K562 (cell line): Measurements from ENCODE around the gene TYW1B. TPM values are rescaled to one million over a fixed set of nuclear protein-coding genes. Genes with fewer than 3 reads are reported as not detected.
A peak's percentile ranks its signal among the peaks of the same experiment; 100 is the strongest.
"Not testable (repeated sequence)": the region's sequence is repeated elsewhere in the genome, so short reads cannot be mapped to it uniquely, and the experiment has no call there.

Experiments
- ATAC-seq: fragments of 200-7000 bp; cut with Tn5 transposase; 3 replicates; pipeline ENCODE4 v1.9.1; 2020; ENCODE audit warnings: moderate library complexity
- BruUV-seq: library from RNA; stranded (reverse); fragments of 400-500 nt; replicated peaks from 2 replicates; lab custom pipeline; 2021; lab: Mats Ljungman, UMichigan
- CTCF ChIA-PET: fragments of 300-600 bp; formaldehyde crosslinking; extraction: SDS; loops from one replicate; lab custom pipeline; 2021; ENCODE audit warnings: low intra/inter-chr PET ratio; lab: Yijun Ruan, JAX
- POLR2A ChIA-PET: fragments of 300-600, 350-650 bp; sonication (Branson Sonifier 250); formaldehyde crosslinking; extraction: SDS; loops from one replicate; lab custom pipeline; 2021; ENCODE audit warnings: antibody characterized with exemption, inconsistent platforms; lab: Yijun Ruan, JAX
- DNase-seq, 4 experiments: peaks; one replicate each; pipeline versions ENCODE4 v3.0.0 to v3.0.0-alpha.2; 2011 to 2018; ENCODE audit warnings: low spot score in 3 of 4, mixed read lengths in 3 of 4; ENCODE audit errors: extremely low read depth in 1 of 4
- FAIRE-seq: peaks from 2 replicates; lab custom pipeline; 2011; peaks lifted over from hg19 to GRCh38; lab: Jason Lieb, UNC
- H2AFZ ChIP-seq: 2 replicates; pipeline ENCODE4 v1.6.0; 2011; ENCODE audit warnings: low read depth, low read length, control low read depth, inconsistent platforms
- H3K27ac ChIP-seq: fragments of 200-600 bp; 3 replicates; pipeline ENCODE4 v1.8.0; 2011; ENCODE audit warnings: low read depth, mild to moderate bottlenecking, control low read depth, inconsistent platforms, low read length, moderate library complexity, mixed read lengths; ENCODE audit errors: extremely low read depth
- H3K27me3 ChIP-seq, 2 experiments: fragments of 300-600 bp in 1 of 2; 2 replicates in 1 of 2; 3 replicates in 1 of 2; pipeline versions ENCODE4 v1.6.0 to v1.8.0; 2011; ENCODE audit warnings: inconsistent platforms in 2 of 2, low read length in 2 of 2, mild to moderate bottlenecking in 1 of 2, mixed read lengths in 1 of 2, moderate library complexity in 1 of 2; ENCODE audit not compliant: control insufficient read depth in 2 of 2, insufficient read depth in 2 of 2
- H3K36me3 ChIP-seq: fragments of 300-600 bp; 3 replicates; pipeline ENCODE4 v1.8.0; 2011; ENCODE audit warnings: mild to moderate bottlenecking, low read length, inconsistent platforms; ENCODE audit not compliant: control insufficient read depth, insufficient read depth
- H3K4me1 ChIP-seq, 2 experiments: fragments of 200-600 bp in 1 of 2; replicated peaks in 1 of 2; 2 replicates in 1 of 2; 3 replicates in 1 of 2; pipeline versions ENCODE4 v1.5.1 to v1.8.0; 2011; ENCODE audit warnings: inconsistent platforms in 2 of 2, low read length in 2 of 2, mild to moderate bottlenecking in 1 of 2, mixed read lengths in 1 of 2, moderate library complexity in 1 of 2; ENCODE audit not compliant: control insufficient read depth in 2 of 2, insufficient read depth in 2 of 2
- H3K4me2 ChIP-seq: 2 replicates; pipeline ENCODE4 v1.6.1; 2011; ENCODE audit warnings: low read length, control low read depth, inconsistent platforms, mixed read lengths; ENCODE audit not compliant: insufficient read depth
- H3K4me3 ChIP-seq: fragments of 200-600 bp; sonication (generic), shearing (Covaris generic); 2 replicates; pipeline ENCODE4 v1.5.1; 2016; ENCODE audit warnings: control low read depth, inconsistent platforms
- H3K79me2 ChIP-seq: fragments of 200-600 bp; 3 replicates; pipeline ENCODE4 v1.8.0; 2011; ENCODE audit warnings: low read length, inconsistent platforms; ENCODE audit not compliant: control insufficient read depth, insufficient read depth
- H3K9ac ChIP-seq, 2 experiments: 2 replicates each; pipeline versions ENCODE4 v1.6.0 to v1.6.1; 2011; ENCODE audit warnings: low read depth in 2 of 2, low read length in 2 of 2, control low read depth in 1 of 2, inconsistent platforms in 1 of 2, mild to moderate bottlenecking in 1 of 2, mixed read lengths in 1 of 2; ENCODE audit not compliant: insufficient read depth in 1 of 2
- H3K9me1 ChIP-seq: one replicate; pipeline ENCODE4 v1.6.0; 2011; ENCODE audit warnings: inconsistent platforms, mild to moderate bottlenecking, low read length, moderate library complexity; ENCODE audit not compliant: control insufficient read depth, insufficient read depth
- H3K9me3 ChIP-seq: replicated peaks from 2 replicates; pipeline ENCODE4 v1.5.1; 2011; ENCODE audit warnings: low read depth, low read length, inconsistent platforms; ENCODE audit not compliant: control insufficient read depth, insufficient read depth
- H4K20me1 ChIP-seq: replicated peaks from 2 replicates; pipeline ENCODE4 v1.6.1; 2011; ENCODE audit warnings: low read length, inconsistent platforms, mixed read lengths; ENCODE audit not compliant: control insufficient read depth, insufficient read depth
- WGBS: fragments of 100-300 bp; shearing (Covaris generic); methylation state at CpG from one replicate; pipeline ENCODE4 v1.1.6; 2016; ENCODE audit warnings: low coverage, mixed read lengths; ENCODE audit not compliant: insufficient coverage; ENCODE audit errors: missing lambda C conversion rate; 5-methylcytosine and 5-hydroxymethylcytosine counted together
- in situ Hi-C: fragments of 300-500 bp; cut with MboI; formaldehyde crosslinking; loops from 4 replicates; pipeline ENCODE4 v1.15.0; 2018; ENCODE audit warnings: inconsistent platforms, mixed read lengths
- intact Hi-C: fragments of 100-400 bp; cut with micrococcal nuclease; formaldehyde crosslinking; loops from 2 replicates; pipeline ENCODE4 v1.14.2; 2022
- polyA plus RNA-seq, 8 experiments: library from polyadenylated mRNA; depleted of rRNA in 4 of 8; stranded (reverse) in 5 of 8; unstranded in 3 of 8; fragments of >200 nt; fragmentation: Nextera tagmentation in 2 of 8; fragmentation: Illumina TruSeq in 1 of 8; extraction: Ambion mirVana in 2 of 8; extraction: Trizol in 1 of 8; gene quantifications; 2 replicates each; pipeline versions ENCODE4 v1.2.1 to v1.2.3, GENCODE V29; 2011 to 2014; ENCODE audit warnings: inconsistent platforms in 1 of 8, missing spikeins in 1 of 8
- total RNA-seq, 7 experiments: library from RNA; depleted of rRNA in 6 of 7; stranded (reverse); fragments of >200 nt in 6 of 7; fragmentation: Illumina TruSeq in 2 of 7; extraction: Trizol in 2 of 7; gene quantifications; 2 replicates each; pipeline versions ENCODE4 v1.2.1 to v1.2.3, GENCODE V29; 2011 to 2021; ENCODE audit warnings: low replicate concordance in 1 of 7

Gene TYW1B
- total and polyA plus RNA-seq, 9 of the 15 experiments (the other 6 are each of a cell fraction or from before 2014, with no cell fraction given): 5.8 to 14.7 (median 9.8) TPM

DNA sequence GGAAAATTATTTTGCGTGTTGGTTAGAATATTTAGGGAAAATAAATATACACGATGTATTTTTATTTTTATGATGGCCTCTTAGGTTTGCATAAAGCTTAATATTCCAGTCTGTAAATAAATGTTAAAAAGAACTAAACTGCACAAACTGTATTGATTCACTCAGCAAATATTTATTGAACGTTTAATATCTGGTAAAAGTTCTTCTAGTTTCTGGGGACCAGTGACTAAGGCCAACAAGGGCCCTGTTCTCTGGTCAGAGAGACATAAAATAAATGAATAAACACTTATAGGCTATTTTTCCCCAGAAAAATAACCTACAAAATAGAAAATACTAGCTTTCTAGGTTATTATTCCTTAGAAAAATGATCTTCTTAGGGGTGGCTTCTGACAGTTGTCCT lies 157.2 kb downstream of the TYW1B start:
- DNase-seq, H3K9ac ChIP-seq, H3K9me3 ChIP-seq, BruUV-seq, H4K20me1 ChIP-seq, H3K4me3 ChIP-seq, CTCF ChIA-PET, ATAC-seq, H3K36me3 ChIP-seq, H3K4me2 ChIP-seq, POLR2A ChIA-PET, H3K27ac ChIP-seq, H3K9me1 ChIP-seq, FAIRE-seq, H3K27me3 ChIP-seq, H2AFZ ChIP-seq, in situ Hi-C loops, H3K4me1 ChIP-seq, H3K79me2 ChIP-seq, intact Hi-C loops: not testable (repeated sequence)
- WGBS: 51% methylated on average over 3 of the region's 3 CpGs

DNA sequence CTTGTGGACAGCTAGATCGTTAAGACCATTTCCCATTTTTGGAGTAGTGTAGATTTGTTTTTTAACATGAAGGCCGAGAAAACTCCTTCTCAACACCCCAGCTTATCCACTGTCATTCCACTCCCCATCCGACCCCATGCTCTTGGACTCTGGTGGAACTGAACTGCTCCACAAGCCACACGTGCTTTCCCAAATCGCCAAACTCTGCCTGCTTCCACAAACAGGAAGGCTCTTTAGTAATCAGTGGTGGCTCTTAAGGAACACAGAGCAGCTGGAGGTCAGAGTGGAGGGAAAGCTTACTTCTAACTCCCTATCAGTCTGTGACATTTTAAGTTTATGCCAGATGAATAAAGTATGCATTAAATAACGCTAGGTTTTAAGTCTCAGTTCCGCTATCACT lies 159.6 kb downstream of the TYW1B start:
- H3K4me3 ChIP-seq, CTCF ChIA-PET, H2AFZ ChIP-seq, intact Hi-C loops, H3K9ac ChIP-seq, H3K4me1 ChIP-seq, H3K9me1 ChIP-seq, POLR2A ChIA-PET, H3K4me2 ChIP-seq, H4K20me1 ChIP-seq, H3K36me3 ChIP-seq, H3K79me2 ChIP-seq, DNase-seq, in situ Hi-C loops, H3K27ac ChIP-seq, BruUV-seq, H3K27me3 ChIP-seq, H3K9me3 ChIP-seq: not testable (repeated sequence)
- WGBS: 45% methylated on average over 7 of the region's 7 CpGs
- FAIRE-seq (peak; percentile 73), ATAC-seq (peak; percentile 75)

DNA sequence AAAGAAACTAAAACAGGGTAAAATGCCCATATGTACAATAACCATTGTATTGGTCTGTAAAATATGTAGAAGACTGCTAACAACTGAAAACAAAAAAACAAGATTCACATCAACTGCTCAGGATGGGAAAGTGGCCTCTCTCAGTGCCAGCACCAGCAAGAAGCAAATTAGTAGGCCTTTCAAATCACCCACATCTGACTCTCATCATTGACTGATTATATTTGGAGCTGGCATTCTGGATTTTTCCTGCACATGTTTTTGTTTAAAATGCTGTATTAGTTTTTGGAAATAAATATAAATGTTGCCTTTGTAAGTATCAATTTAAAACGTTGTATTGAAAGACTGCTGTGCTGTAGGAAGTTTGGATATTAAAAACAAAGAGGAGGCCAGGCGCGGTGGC lies 161.0 kb downstream of the TYW1B start:
- H3K27me3 ChIP-seq, H3K9me1 ChIP-seq, POLR2A ChIA-PET, DNase-seq, H3K4me1 ChIP-seq, H3K4me3 ChIP-seq, H3K9ac ChIP-seq, ATAC-seq, FAIRE-seq, intact Hi-C loops, CTCF ChIA-PET, H3K9me3 ChIP-seq, H3K4me2 ChIP-seq, H3K36me3 ChIP-seq, in situ Hi-C loops, H2AFZ ChIP-seq, H3K79me2 ChIP-seq, H3K27ac ChIP-seq, BruUV-seq, H4K20me1 ChIP-seq: not testable (repeated sequence)
- WGBS: 54% methylated on average over 3 of the region's 3 CpGs

DNA sequence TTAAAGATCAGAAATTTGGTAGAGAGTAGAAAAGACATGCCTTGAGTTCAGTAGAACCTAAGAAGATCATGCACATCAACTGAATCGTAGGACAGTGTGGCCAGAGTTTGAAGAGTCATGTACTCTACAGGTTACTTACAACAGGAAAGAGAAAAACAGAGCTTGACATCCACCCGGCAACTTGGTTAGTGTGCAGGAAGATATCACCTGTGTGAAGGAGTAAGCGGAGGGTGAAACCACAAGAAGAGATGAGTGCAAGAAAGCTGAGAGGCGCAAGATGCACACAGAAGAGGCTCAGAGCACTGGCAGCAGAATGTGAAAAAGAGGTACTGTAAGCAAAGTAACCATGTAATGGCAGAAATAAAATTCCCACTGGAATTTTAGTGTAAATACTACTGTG lies 179.4 kb downstream of the TYW1B start:
- CTCF ChIA-PET, H3K9ac ChIP-seq, POLR2A ChIA-PET, H3K36me3 ChIP-seq, ATAC-seq, intact Hi-C loops, DNase-seq, H3K79me2 ChIP-seq, H3K4me3 ChIP-seq, H3K27me3 ChIP-seq, H2AFZ ChIP-seq, in situ Hi-C loops, BruUV-seq, H3K27ac ChIP-seq, H3K4me1 ChIP-seq, H3K4me2 ChIP-seq, H4K20me1 ChIP-seq, H3K9me1 ChIP-seq, H3K9me3 ChIP-seq, FAIRE-seq: not testable (repeated sequence)
- whole genome bisulfite sequencing: 70% methylated on average over 4 of the region's 4 CpGs
